ENCODE results near the gene ZNF783.
A peak's percentile ranks its signal among the peaks of the same experiment; 100 is the strongest.
"Not testable (repeated sequence)": the region's sequence is repeated elsewhere in the genome, so short reads cannot be mapped to it uniquely, and the experiment has no call there.

ZNF783 gene

DNA sequence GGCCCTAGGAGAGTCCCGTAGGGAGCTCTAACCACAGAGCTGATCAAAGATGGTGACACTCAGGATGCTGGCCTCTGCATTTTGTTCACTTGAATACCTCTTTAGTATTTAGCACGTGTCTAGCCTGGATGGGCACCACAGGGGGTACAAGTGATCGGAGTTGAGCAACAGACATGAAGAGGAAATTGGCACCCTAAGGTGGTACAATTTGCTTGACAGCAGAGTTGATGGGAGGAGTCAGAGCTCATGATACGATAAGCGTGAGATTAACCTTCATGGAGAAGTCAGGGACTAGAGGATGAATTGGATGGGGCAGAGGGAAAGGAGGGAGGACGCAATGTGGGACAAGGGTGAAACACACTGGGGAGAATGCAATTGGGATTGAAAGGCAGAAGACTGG lies 32.5 kb upstream of the ZNF783 start:
- no peak for DNase-seq (ENCODE audit: low spot score)

DNA sequence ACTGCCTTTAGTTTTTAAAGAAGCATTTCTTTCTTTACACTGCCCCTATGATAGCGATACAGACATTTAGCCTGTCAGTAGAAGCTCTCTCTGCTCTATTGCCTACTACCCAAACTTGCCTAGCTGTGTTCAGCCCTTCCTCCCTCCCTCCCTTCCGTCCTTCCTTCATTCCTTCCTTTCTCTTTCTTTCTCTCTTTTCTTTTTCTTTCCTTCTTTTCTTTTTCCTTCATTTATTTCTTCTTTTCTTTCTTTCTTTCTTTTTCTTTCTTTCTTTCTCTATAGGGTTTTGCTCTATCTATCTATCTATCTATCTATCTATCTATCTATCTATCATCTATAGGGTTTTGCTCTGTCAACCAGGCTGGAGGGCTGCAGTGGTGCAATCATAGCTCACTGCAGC lies 29.6 kb upstream of the ZNF783 start:
- TF ChIP-seq, protein P1, sequence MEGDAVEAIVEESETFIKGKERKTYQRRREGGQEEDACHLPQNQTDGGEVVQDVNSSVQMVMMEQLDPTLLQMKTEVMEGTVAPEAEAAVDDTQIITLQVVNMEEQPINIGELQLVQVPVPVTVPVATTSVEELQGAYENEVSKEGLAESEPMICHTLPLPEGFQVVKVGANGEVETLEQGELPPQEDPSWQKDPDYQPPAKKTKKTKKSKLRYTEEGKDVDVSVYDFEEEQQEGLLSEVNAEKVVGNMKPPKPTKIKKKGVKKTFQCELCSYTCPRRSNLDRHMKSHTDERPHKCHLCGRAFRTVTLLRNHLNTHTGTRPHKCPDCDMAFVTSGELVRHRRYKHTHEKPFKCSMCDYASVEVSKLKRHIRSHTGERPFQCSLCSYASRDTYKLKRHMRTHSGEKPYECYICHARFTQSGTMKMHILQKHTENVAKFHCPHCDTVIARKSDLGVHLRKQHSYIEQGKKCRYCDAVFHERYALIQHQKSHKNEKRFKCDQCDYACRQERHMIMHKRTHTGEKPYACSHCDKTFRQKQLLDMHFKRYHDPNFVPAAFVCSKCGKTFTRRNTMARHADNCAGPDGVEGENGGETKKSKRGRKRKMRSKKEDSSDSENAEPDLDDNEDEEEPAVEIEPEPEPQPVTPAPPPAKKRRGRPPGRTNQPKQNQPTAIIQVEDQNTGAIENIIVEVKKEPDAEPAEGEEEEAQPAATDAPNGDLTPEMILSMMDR (IDR thresholded peaks at IDR 0.05; ENCODE audit: extremely low read depth, missing control alignments): no peak
- no peak for DNase-seq (ENCODE audit: low spot score)

More for the DNA sequence above, 32.5 kb upstream of the ZNF783 start:
- TF ChIP-seq, protein P1 (IDR thresholded peaks at IDR 0.05; ENCODE audit: extremely low read depth, missing control alignments): no peak

DNA sequence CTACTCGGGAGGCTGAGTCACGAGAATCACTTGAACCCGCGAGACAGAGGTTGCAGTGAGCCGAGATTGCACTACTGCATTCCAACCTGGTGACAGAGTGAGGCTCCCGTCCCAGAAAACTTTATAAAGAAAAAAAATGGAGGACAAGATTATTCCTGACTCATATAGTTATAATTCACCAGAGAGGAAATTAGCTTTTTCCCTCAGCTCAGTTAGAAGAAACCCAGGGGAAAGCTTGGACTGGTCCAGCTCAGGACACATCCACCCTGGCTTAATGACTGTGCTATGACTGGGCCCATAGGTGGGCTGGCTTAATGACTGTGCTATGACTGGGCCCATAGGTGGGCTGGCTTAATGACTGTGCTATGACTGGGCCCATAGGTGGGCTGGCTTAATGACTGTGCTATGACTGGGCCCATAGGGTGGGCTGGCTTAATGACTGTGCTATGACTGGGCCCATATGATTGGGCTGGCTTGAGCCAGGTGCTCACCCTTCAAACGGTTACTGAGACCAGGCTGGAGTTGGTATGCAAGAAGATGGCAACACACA lies 28.3 kb upstream of the ZNF783 start:
- DNase-seq (ENCODE audit: low spot score): not testable (repeated sequence)

DNA sequence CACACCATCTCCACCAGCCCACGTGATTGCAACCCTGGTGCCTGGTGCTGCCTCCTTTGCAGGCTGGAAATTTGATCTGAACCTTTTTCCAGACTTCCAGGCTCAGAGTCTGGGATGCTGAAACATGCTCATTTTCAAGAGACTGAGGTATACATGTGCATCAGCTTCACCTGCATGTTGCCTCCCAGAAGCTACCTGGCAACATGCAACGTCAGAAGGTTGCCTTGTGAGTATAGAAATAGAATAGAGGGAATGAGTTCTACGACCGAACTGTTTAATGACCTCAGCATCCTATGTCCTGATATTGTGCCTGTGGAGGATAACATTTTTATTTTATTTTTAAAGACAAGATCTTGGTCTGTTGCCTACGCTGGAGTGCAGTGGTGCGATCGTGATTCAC lies 24.5 kb upstream of the ZNF783 start:
- no peak for DNase-seq (ENCODE audit: low spot score)
- TF ChIP-seq, protein P1 (IDR thresholded peaks at IDR 0.05; ENCODE audit: extremely low read depth, missing control alignments): no peak

DNA sequence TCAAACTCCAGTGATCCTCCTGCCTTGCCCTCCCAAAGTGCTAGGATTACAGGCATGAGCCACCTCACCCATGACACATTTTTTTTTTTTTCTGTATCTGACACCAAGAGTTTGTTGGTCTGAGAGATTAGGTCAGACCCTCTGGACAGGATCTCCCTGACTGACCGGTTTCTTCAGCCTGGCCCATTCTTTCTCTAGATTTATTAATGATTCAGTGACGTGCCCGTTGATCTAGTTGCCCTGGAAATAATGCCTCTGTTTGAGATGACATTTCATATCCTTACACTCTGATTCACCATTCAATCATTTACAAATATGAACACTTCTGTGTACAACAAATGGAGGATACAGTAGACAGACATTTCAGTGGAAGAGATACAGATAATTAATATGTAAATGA lies 23.9 kb upstream of the ZNF783 start:
- TF ChIP-seq, protein P1 (IDR thresholded peaks at IDR 0.05; ENCODE audit: extremely low read depth, missing control alignments): no peak
- DNase-seq (ENCODE audit: low spot score): no peak

DNA sequence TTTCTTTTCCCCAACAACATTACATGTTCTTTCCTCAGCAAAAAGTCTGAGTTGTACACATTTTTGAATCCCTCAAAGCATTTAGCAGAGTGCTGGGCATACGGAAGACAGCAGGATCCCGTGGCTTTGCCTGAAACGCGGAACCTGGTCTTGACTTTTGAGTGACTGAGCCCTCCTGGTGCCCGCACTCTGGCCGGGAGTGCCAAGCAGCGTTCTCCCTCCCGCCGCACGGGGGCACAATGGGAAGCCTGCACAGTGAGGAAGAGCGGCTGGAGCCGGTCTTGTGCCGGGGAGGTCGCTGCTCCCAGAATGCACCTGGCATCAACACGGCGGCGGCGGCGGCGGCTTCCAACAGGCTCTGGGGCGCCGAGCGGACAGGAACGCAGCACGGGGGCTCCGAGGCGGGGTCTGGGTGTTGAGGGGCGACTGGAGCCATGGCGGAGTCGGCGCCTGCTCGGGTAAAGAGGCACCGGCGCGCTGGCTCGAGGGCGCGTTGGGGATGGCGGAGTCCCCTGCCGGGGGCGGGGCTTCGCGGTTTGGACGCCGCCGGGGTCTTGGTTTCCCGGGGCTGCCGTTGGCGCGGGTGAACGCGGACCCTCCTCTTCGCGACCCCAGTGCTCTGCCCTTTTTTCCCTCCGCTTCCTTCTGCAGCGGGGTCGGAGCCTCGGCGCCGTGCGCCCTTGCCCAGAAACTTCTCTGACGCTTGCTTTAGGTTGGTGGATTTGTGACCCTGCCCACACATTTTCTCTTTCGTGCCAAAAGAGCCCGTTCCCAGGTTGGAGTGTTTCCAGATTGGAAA lies 22.5 kb upstream of the ZNF783 start, which contains the start of gene ZNF212:
Gene ZNF212, plus strand, starts transcription at position 307 of the 799 bp plus-strand sequence. Its CDS starts 128 bp downstream, at position 435.
- TF ChIP-seq, protein P1 (IDR thresholded peaks at IDR 0.05; ENCODE audit: extremely low read depth, missing control alignments): peak; percentile 98
- DNase-seq (ENCODE audit: low spot score): peak; percentile 98

DNA sequence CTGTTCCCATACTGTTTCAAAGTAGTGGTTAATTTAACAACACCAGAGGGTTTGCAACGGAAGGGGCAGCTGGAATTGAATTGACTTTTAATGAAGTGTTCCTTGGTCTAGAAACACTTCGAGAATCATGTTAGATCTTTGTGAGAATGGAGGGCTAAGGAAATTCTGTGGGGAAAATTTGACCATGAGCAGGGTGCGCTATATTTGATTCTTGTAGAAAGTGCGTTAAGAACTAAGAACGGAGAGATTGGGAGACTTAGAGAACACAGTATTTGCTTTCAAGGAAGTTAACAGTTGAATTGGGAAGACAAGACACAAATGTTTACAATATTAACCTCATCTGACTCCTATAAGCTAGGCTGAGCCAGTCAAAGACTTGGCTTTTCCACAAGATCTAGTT lies 21.4 kb upstream of the ZNF783 start:
- TF ChIP-seq, protein P1 (IDR thresholded peaks at IDR 0.05; ENCODE audit: extremely low read depth, missing control alignments): no peak
- DNase-seq (ENCODE audit: low spot score): no peak
